Spleen (tissue), 13 donors: ENCODE measurements around the gene DMC1. TPM values are rescaled to one million over a fixed set of nuclear protein-coding genes. Genes with fewer than 3 reads are reported as not detected.
A peak's percentile ranks its signal among the peaks of the same experiment; 100 is the strongest.
"Not testable (repeated sequence)": the region's sequence is repeated elsewhere in the genome, so short reads cannot be mapped to it uniquely, and the experiment has no call there.

Source experiments
- DNase-seq: peaks from one replicate; pipeline ENCODE4 v3.0.0-alpha.2; 2020
- H3K27ac ChIP-seq, 8 donors: fragments of 200-600 bp; sonication (generic) in 7 of 8; 1 replicate in 4 of 8; 2 replicates in 4 of 8; pipeline versions ENCODE4 v1.5.0 to v1.8.0; 2016 to 2021; ENCODE audit warnings: inconsistent platforms in 4 of 8, mild to moderate bottlenecking in 4 of 8, moderate library complexity in 1 of 8
- H3K27me3 ChIP-seq, 7 donors: fragments of 200-600 bp; sonication (generic) in 6 of 7; replicated peaks in 1 of 7; 1 replicate in 4 of 7; 2 replicates in 3 of 7; pipeline versions ENCODE4 v1.5.0 to v1.8.0; 2016 to 2021; ENCODE audit warnings: inconsistent platforms in 3 of 7, mild to moderate bottlenecking in 1 of 7
- H3K36me3 ChIP-seq, 6 donors: fragments of 200-600 bp; sonication (generic) in 5 of 6; 1 replicate in 4 of 6; 2 replicates in 2 of 6; pipeline versions ENCODE4 v1.5.0 to v1.8.0; 2016 to 2021; ENCODE audit warnings: inconsistent platforms in 2 of 6
- H3K4me1 ChIP-seq, 6 donors: fragments of 200-600 bp; sonication (generic) in 5 of 6; 1 replicate in 3 of 6; 2 replicates in 3 of 6; pipeline versions ENCODE4 v1.5.0 to v1.8.0; 2016 to 2021; ENCODE audit warnings: inconsistent platforms in 3 of 6
- H3K4me3 ChIP-seq, 8 donors: fragments of 200-600 bp; sonication (generic) in 7 of 8; 1 replicate in 4 of 8; 2 replicates in 4 of 8; pipeline versions ENCODE4 v1.5.0 to v1.8.0; 2016 to 2021; ENCODE audit warnings: inconsistent platforms in 4 of 8, mild to moderate bottlenecking in 4 of 8, moderate library complexity in 2 of 8
- H3K9me3 ChIP-seq, 8 donors: fragments of 200-600 bp; sonication (generic) in 7 of 8; 1 replicate in 4 of 8; 2 replicates in 4 of 8; pipeline versions ENCODE4 v1.5.0 to v1.8.0; 2016 to 2021; ENCODE audit warnings: inconsistent platforms in 4 of 8
- POLR2A ChIP-seq, 3 donors: fragments of 450-650 bp; IDR thresholded peaks; one replicate each; pipeline ENCODE4 v1.5.1; 2017; ENCODE audit warnings: antibody characterized with exemption in 3 of 3, mild to moderate bottlenecking in 1 of 3
- POLR2AphosphoS5 ChIP-seq, 3 donors: sonication (generic); formaldehyde crosslinking; IDR thresholded peaks; one replicate each; pipeline ENCODE4 v1.5.1; 2017; ENCODE audit warnings: antibody characterized with exemption in 3 of 3
- WGBS, 5 donors: extraction: QIAGEN DNeasy Blood & Tissue Kit in 3 of 5; methylation state at CpG; one replicate each; pipeline versions ENCODE4 v1.1.5 to v1.1.7; 2013 to 2018; 5-methylcytosine and 5-hydroxymethylcytosine counted together
- intact Hi-C: fragments of 100-400 bp; cut with DNase I; formaldehyde crosslinking; loops from one replicate; pipeline ENCODE4 v1.15.0; 2023; ENCODE audit warnings: low total_unique reads
- long read RNA-seq, 2 donors: transcript quantifications; one replicate each; lab custom pipeline, GENCODE V29; 2026
- polyA plus RNA-seq, 3 donors: library from polyadenylated mRNA; stranded (reverse); fragments of 200-250 nt; gene quantifications; one replicate each; pipeline ENCODE4 v1.2.1, GENCODE V29; 2013
- total RNA-seq, 7 donors: library from RNA; depleted of rRNA in 3 of 7; stranded (reverse); fragments of >200 nt in 3 of 7; fragmentation: NEBNext Ultra II Directional in 4 of 7; extraction: Animal tissue kit (Norgen Biotek cat#: 25700) in 4 of 7; gene quantifications; one replicate each; pipeline versions ENCODE4 v1.1.0 to v1.2.1, GENCODE V29; 2016 to 2021
- TF ChIP-seq, protein P1 (sequence below), 11 experiments: fragments of 200-600 bp in 7 of 11; fragments of 450-650 bp in 4 of 11; sonication (generic) in 4 of 11; IDR thresholded peaks in 8 of 11; conservative IDR thresholded peaks in 3 of 11; 1 replicate in 7 of 11; 2 replicates in 4 of 11; pipeline versions ENCODE4 v1.4.0 to v1.8.0; 2016 to 2021; ENCODE audit warnings: antibody characterized with exemption in 11 of 11, inconsistent platforms in 4 of 11, mild to moderate bottlenecking in 1 of 11
- donor health status: healthy with polysubstance abuse.
- donor health status: DM: no; HTN: no; CAD: no; lungs with moderate emphysema.
- donor health status: DM: no; HTN: no; CAD: no.
- donor health status: Bipolar disorder and iron deficiency.
- donor health status: healthy.
- donor health status: DM: no; HTN: no; CAD: no.
- donor health status: DM: yes; HTN: yes; CAD: no.

DMC1 gene
- 1 to 10 TPM in 3 of 7 donors, under 1 TPM in 1, not detected in 3; 0.80 to 2.7 (median 2.0) TPM for total RNA-seq
- under 1 TPM; 0.15 to 0.58 (median 0.16) TPM for polyA plus RNA-seq
- long read RNA-seq, donor 1, partial matches to known transcripts: 0 of 1 reads
- long read RNA-seq, donor 1, other reads (novel, unspliced or antisense): 0 of 1 reads
- long read RNA-seq, donor 2: 0 reads

- 1 to 3% (median 1%) methylated on average over 59 to 63 of the region's 64 CpGs for WGBS, 5 donors
- DNase-seq: peak; percentile 97
- peaks cover 0 to 8% (median 0%) of the 10 kb centered on the region in 7 donors for H3K27me3 ChIP-seq
- no peaks in the 10 kb centered on the region for H3K9me3 ChIP-seq
- H3K4me3 ChIP-seq: peak within 1 kb of the TSS; percentile 44 to 82 (median 54)
- H3K4me1 ChIP-seq: peaks cover 0 to 31% (median 21%) of the 10 kb centered on the region in 6 donors
- TF ChIP-seq, protein P1, sequence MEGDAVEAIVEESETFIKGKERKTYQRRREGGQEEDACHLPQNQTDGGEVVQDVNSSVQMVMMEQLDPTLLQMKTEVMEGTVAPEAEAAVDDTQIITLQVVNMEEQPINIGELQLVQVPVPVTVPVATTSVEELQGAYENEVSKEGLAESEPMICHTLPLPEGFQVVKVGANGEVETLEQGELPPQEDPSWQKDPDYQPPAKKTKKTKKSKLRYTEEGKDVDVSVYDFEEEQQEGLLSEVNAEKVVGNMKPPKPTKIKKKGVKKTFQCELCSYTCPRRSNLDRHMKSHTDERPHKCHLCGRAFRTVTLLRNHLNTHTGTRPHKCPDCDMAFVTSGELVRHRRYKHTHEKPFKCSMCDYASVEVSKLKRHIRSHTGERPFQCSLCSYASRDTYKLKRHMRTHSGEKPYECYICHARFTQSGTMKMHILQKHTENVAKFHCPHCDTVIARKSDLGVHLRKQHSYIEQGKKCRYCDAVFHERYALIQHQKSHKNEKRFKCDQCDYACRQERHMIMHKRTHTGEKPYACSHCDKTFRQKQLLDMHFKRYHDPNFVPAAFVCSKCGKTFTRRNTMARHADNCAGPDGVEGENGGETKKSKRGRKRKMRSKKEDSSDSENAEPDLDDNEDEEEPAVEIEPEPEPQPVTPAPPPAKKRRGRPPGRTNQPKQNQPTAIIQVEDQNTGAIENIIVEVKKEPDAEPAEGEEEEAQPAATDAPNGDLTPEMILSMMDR (IDR thresholded peaks at IDR 0.05 in 8 of 11, conservative IDR thresholded peaks at IDR 0.05 in 3 of 11): peak in 1 of 11 experiments; percentile 40
- peak; percentile 31 to 74 (median 70) for TF ChIP-seq POLR2AphosphoS5 (IDR thresholded peaks at IDR 0.05)
- no peak for TF ChIP-seq POLR2A (IDR thresholded peaks at IDR 0.05)
- peak within 1 kb of the TSS in 7 of 8 donors; percentile 21 to 80 (median 69) for H3K27ac ChIP-seq
- H3K36me3 ChIP-seq: no peaks in the 10 kb centered on the region
- intact Hi-C loops: loop anchor here (10.0 kb wide), 1 partner anchor 515 kb away; the partner anchor contains the start of gene PICK1
Measured at GRCh38 chr22:38569972-38570778, at the start of gene DMC1. Gene DMC1 (minus strand): TSS chr22:38570183. CDS start chr22:38568256, 1,927 bp downstream.

- peaks cover 0 to 20% (median 13%) of the 10 kb centered on the region in 8 donors for H3K9me3 ChIP-seq
- TF ChIP-seq, protein P1 (IDR thresholded peaks at IDR 0.05 in 8 of 11, conservative IDR thresholded peaks at IDR 0.05 in 3 of 11): no peak
- TF ChIP-seq POLR2AphosphoS5 (IDR thresholded peaks at IDR 0.05): no peak
- TF ChIP-seq POLR2A (IDR thresholded peaks at IDR 0.05): no peak
- H3K4me1 ChIP-seq: no peaks in the 10 kb centered on the region
- H3K36me3 ChIP-seq: no peaks in the 10 kb centered on the region
- no peak for DNase-seq
- intact Hi-C loops: no loop called here
- no peak overlapping the region for H3K4me3 ChIP-seq
- no peak overlapping the region for H3K27ac ChIP-seq
- peaks cover 0 to 17% (median 0%) of the 10 kb centered on the region in 7 donors for H3K27me3 ChIP-seq
- 81 to 97% (median 97%) methylated on average over 2 of the region's 2 CpGs for WGBS, 5 donors
Measured at GRCh38 chr22:38618682-38619081, 48.7 kb upstream of the DMC1 start.

DNA sequence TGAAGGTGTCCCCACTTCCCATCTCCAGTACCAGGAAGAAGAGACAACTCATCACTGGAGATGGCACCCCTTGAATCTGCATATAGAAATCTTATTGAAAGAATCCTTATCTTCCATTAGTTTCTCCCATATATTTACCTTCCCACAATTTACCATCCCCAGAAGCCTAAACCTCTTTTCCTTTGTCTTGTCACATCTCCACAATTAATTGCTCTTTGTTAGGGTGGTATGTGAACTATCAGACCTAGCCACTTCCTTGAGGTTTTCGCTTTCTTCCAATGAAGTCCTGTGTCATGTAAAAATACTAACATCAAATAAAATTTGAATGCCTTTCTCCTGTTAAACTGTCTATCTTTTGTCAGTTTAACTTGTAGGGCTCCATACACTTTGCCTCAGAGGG lies 48.3 kb upstream of the DMC1 start:
- intact Hi-C loops: no loop called here
- DNase-seq: no peak
- TF ChIP-seq POLR2A (IDR thresholded peaks at IDR 0.05): no peak
- TF ChIP-seq, protein P1 (IDR thresholded peaks at IDR 0.05 in 8 of 11, conservative IDR thresholded peaks at IDR 0.05 in 3 of 11): no peak
- TF ChIP-seq POLR2AphosphoS5 (IDR thresholded peaks at IDR 0.05): no peak
- Histone ChIP-seq H3K36me3 (no peaks in the 10 kb centered on the region), H3K4me3 (no peak overlapping the region), H3K27me3 (peaks cover 0 to 17% (median 0%) of the 10 kb centered on the region in 7 donors), H3K9me3 (peaks cover 0 to 20% (median 13%) of the 10 kb centered on the region in 8 donors), H3K4me1 (no peaks in the 10 kb centered on the region), H3K27ac (no peak overlapping the region)
- 93 to 100% (median 94%) methylated on average over 1 of the region's 1 CpG for WGBS, 5 donors

GRCh38 chr22:38615064-38615405 lies 45.1 kb upstream of the DMC1 start:
- Histone ChIP-seq H3K27me3 (peaks cover 0 to 16% (median 0%) of the 10 kb centered on the region in 7 donors), H3K9me3 (peaks cover 0 to 20% (median 13%) of the 10 kb centered on the region in 8 donors)
- peak; percentile 11 for DNase-seq
- H3K36me3 ChIP-seq, H3K4me3 ChIP-seq, H3K27ac ChIP-seq, H3K4me1 ChIP-seq, intact Hi-C loops: not testable (repeated sequence)
- WGBS, 5 donors: 87 to 96% (median 90%) methylated on average over 9 of the region's 9 CpGs
